Sigmoid colon (tissue), 4 donors: ENCODE data around the gene METRN.

Source experiments
- CTCF ChIP-seq, 4 experiments: fragments of 450-650 bp in 3 of 4; fragments of 200-600 bp in 1 of 4; IDR thresholded peaks; one replicate each; pipeline ENCODE4 v1.5.1; 2016 to 2019; ENCODE audit warnings: antibody characterized with exemption in 4 of 4, mild to moderate bottlenecking in 3 of 4, moderate library complexity in 2 of 4
- EP300 ChIP-seq, 4 donors: sonication (generic); formaldehyde crosslinking; IDR thresholded peaks; one replicate each; pipeline ENCODE4 v1.6.1; 2017; ENCODE audit warnings: antibody characterized with exemption in 4 of 4
- POLR2AphosphoS5 ChIP-seq, 4 donors: sonication (generic); formaldehyde crosslinking; IDR thresholded peaks; one replicate each; pipeline ENCODE4 v1.6.1; 2017; ENCODE audit warnings: antibody characterized with exemption in 4 of 4

GRCh38 chr16:746637-747036 is 31.7 kb downstream of the METRN start:
- TF ChIP-seq CTCF (IDR thresholded peaks at IDR 0.05) (no peak), EP300 (IDR thresholded peaks at IDR 0.05) (no peak), POLR2AphosphoS5 (IDR thresholded peaks at IDR 0.05) (no peak)
